GM18499 (cell line): Measurements from ENCODE around the gene TRIM59.

Source experiments
- ATAC-seq: cut with Tn5 transposase; IDR thresholded peaks from one replicate; pipeline ENCODE4 v1.9.1; 2021; ENCODE audit warnings: moderate number of reproducible peaks; ENCODE audit not compliant: insufficient read depth, unreplicated experiment

The TRIM59 gene

DNA sequence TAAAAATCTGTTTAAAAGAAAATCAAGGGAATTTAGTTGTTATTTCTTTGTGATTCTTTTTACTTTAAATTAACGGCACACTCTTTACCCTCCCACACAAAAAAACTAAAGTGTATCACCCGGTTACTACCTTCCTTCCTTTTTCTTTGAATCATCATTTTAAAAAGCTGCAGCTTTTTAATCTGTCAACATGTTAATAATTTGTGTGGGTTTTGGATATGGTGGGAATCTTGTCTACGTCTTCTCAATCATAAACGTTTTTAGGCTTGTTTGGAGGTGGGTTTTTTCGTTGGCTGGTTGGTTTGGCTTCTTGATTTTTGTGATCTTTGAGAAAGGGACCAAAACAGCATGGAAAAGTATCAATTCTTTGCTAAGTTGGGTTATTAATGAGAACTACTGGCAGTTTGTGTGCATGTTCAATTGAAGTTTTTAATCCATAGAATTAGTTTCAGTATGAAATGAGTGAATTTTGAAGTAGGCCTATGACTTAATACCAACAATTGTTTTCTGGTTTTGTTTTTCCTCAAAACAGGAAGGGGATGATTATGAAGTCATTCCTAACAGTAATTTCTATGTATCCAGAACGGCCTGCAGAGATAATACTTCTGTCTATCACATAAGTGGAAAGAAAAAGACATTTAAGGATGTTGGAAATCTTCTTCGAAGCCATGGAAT is 45.7 kb downstream of the TRIM59 start:
- no peak for ATAC-seq

DNA sequence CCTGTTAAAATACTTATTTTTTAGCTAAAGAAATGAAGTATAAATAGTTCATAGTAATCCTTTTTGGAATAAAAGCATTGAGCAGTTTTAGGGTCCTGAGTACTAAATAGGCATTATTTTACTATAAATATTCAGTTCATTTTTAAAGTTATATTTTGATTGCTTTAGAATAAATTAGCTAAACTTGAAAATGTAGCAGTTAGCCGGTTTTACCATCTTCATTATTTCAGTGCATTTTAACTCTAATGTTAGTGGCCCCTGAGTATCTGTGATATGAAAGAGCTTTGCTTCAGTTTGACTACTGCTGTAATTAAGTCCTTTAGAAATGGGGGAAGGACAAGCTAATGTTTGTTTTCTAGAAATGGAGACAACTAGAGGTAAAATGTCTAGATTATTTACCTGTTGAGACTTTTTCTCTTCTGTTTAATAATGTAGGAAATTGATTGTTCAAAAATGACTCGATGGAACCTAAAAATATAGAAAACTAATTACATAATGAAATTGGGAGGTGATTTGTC is 46.5 kb downstream of the TRIM59 start:
- ATAC-seq: no peak

- no peak for ATAC-seq
Observed at GRCh38 chr3:160402221-160403027, 47.2 kb downstream of the TRIM59 start.

DNA sequence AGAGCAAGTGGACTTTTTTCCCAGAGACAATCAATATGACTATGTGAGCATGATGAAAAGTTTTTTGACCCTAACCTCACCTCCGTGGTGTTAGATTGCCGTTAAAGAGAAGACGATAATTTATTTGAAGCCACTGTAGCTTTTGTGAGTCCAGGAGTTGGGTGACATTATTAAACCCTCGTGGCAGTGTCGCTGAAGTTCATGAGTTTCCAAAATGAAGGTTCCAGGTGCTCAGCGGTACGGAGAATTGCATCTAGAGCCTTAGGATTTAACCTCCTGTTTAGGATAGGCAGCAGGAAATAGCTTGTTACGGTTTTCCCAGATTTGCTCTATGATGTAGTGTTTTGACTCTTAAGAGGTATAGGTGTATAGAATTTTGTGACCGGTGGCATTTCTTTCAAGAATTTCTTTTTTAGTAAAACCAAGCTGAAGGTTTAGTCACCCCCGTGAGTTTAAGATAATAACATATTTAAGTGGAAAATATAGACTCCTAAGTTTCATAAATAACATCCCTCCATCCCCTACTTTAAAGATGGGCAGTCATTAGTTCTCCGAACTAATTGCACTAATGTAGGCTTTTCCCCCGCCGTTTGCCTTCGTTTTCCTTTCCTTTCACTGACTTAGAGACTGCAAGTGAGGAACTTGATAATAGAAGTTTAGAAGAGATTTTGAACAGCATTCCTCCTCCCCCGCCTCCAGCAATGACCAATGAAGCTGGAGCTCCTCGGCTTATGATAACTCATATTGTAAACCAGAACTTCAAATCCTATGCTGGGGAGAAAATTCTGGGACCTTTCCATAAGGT is 48.1 kb downstream of the TRIM59 start:
- ATAC-seq: no peak

DNA sequence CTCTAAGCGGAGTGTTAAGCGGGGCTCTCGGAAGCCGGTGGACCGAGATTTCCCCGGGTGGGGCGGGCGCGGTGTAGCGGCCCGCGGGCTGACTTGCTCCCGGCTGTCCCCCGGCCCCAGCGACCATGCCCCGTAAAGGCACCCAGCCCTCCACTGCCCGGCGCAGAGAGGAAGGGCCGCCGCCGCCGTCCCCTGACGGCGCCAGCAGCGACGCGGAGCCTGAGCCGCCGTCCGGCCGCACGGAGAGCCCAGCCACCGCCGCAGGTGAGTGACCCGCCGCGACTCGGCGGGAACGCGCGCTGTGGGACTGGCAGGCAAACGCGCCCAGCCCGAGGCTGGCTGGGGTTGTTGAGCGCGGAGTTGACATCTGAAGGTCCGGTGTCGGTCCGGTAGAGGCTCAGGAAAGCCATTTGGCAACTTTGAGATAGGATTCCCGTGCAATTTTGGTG is 48.9 kb downstream of the TRIM59 start:
- no peak for ATAC-seq

GRCh38 chr3:160400030-160400701 is 49.4 kb downstream of the TRIM59 start:
- ATAC-seq: no peak

DNA sequence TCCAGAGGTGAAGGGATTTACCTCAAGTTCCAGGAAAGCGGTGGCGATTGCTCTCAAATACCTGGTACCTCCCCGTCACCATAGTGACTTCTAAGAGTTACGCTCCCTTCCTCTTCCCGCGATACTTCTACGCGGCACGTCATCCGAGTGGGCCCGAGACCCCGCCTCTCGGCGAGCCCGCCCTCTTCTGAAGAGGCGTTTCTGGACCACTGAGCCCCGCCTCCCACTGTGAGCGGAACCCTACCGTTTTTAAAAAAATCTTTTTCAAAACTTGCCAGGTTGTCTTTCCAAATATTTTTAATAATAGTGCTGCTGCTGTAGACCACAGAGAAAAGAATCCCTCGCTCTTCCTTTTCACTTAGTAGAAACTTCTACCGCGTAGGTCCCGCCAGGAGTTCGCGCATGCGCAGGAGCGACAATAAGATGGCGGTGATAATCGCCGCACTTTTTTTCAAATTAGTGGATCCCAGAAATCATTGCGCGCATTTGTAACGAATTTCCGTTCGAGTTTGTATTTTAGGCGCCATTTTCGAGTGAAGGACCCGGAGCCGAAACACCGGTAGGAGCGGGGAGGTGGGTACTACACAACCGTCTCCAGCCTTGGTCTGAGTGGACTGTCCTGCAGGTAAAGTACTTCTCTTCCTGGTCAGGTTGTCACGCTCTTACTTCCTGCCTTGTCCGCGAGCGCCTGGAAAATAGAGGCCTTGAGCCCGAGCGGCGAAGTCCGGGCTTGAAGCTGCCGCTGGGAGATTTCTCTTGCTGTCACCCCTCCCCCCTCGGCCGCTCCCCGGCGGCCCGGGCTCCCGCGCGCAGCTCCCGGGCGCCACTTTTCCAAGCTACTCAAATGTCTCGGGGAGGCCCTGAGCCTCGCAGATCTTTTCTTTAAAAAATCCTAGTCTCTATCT is 50.2 kb downstream of the TRIM59 start, which contains the start of the genes IFT80 and SMC4:
IFT80 (minus strand) TSS at position 101 of the 905 bp plus-strand sequence. CDS start 14,625 bp downstream, outside the sequence.
SMC4 (plus strand) TSS at position 526 of the 905 bp plus-strand sequence. CDS start 1,177 bp downstream, outside the sequence.
- ATAC-seq: peak; percentile 92

DNA sequence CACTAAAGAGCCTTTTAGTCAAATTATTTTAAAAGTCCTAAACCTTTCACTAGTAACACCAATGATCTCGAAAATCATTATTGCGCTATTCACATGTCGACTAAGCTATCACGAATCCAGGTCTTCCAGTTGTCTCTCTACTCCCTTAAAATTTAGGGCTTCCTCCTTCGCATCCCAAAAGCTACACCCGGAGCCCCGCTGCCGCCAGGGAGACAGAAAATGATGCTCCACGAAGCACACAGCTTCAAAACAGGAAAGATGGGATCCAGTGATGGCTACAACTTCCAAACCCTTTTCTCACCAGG is 50.8 kb downstream of the TRIM59 start:
- ATAC-seq: peak; percentile 11

GRCh38 chr3:160395297-160395696 is 54.3 kb downstream of the TRIM59 start:
- no peak for ATAC-seq

DNA sequence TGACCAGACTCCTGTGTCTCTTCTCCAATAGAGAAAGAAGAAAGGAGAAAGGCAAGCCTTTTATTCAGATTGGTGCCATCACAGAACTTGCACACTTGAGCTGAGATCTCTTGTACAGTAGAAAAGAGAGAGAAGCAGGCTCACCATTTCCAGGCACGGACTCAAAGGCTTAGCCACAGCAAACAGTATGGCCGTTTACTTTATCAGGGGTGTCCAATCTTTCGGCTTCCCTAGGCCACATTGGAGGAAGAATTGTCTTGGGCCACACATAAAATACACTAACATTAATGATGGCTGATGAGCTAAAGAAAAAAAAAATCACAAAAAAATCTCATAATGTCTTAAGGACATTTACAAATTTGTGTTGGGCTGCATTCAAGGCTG is 55.6 kb downstream of the TRIM59 start:
- ATAC-seq: no peak

DNA sequence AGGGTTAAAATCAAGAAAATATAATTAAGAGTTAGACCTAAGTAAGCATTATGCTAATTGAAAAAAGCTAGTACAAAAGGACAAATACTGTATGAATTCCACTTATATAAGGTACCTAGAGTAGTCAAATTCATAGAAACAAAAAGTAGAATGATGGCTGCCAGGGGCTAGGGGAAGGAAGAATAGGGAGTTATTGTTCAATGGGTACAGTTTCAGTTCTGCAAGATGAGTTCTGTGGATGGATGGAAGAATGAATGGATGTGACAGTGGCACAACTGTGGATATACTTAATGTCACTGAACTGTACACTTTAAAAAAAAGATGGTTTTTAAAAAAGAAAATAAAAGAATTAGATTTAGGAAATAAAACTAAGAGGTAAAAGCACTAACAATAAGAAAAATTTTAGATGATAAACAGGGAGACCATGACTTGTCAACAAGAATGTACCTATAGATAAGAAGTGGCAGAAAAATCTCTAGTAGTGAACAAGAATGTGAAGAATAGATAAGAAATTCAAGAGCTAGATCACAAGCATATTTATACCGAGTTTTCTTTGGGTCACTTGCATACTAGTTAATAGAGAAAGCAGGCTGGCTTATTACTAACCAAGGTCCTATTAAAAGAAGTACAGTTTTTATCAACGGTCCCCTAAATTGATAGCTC is 56.1 kb downstream of the TRIM59 start:
- ATAC-seq: no peak

DNA sequence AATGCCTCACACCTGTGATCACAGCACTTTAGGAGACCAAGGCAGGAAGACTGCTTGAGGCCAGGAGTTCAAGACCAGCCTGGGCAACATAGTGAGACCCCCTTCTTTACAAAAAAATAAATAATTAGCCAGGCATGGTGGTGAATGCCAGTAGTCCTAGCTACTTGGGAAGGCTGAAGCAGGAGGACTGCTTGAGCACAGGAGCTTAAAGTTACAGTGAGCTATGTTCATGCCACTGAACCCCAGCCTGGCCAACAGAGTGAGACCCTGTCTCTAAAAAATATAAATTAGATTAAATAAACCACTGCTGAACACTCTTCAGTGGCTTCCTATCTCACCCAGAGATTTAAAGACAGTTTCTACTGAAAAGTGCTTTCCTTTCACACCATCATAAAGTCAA is 56.8 kb downstream of the TRIM59 start:
- ATAC-seq: no peak

- ATAC-seq: no peak
Observed at GRCh38 chr3:160390565-160391138, 58.9 kb downstream of the TRIM59 start.
